ENCODE measurements around the gene MAD1L1.
"Not testable (repeated sequence)": the region's sequence is repeated elsewhere in the genome, so short reads cannot be mapped to it uniquely, and the experiment has no call there.

Gene MAD1L1

GRCh38 chr7:1865571-1866255, 367.0 kb downstream of the MAD1L1 start:
- no peak for DNase-seq

GRCh38 chr7:1865000-1865555, 367.7 kb downstream of the MAD1L1 start:
- no peak for DNase-seq

GRCh38 chr7:1864161-1864940, 368.4 kb downstream of the MAD1L1 start:
- no peak for DNase-seq

GRCh38 chr7:1863091-1863900, 369.4 kb downstream of the MAD1L1 start:
- no peak for DNase-seq

- no peak for DNase-seq
Observed at GRCh38 chr7:1862560-1862959, 370.2 kb downstream of the MAD1L1 start.

- DNase-seq: no peak
Observed at GRCh38 chr7:1861799-1862458, 370.8 kb downstream of the MAD1L1 start.

GRCh38 chr7:1860881-1861798, 371.6 kb downstream of the MAD1L1 start:
- DNase-seq: not testable (repeated sequence)

GRCh38 chr7:1859266-1860035, 373.3 kb downstream of the MAD1L1 start:
- no peak for DNase-seq

GRCh38 chr7:1858435-1859265, 374.1 kb downstream of the MAD1L1 start:
- DNase-seq: no peak

- DNase-seq: no peak
Observed at GRCh38 chr7:1857487-1858421, 375.0 kb downstream of the MAD1L1 start.

GRCh38 chr7:1856888-1857441, 375.8 kb downstream of the MAD1L1 start:
- DNase-seq: no peak

- no peak for DNase-seq
Observed at GRCh38 chr7:1856161-1856887, 376.4 kb downstream of the MAD1L1 start.

GRCh38 chr7:1855725-1856160, 377.0 kb downstream of the MAD1L1 start:
- DNase-seq: no peak

GRCh38 chr7:1854866-1855724, 377.6 kb downstream of the MAD1L1 start:
- peak; percentile 66 for DNase-seq

- no peak for DNase-seq
Observed at GRCh38 chr7:1853986-1854865, 378.5 kb downstream of the MAD1L1 start.
